Amniotic stem cell (primary cell): ENCODE measurements around the gene SLC18A3.

Experiments used
- DNase-seq: peaks from one replicate; lab custom pipeline; 2025; lab: John Stamatoyannopoulos, UW

The SLC18A3 gene

DNA sequence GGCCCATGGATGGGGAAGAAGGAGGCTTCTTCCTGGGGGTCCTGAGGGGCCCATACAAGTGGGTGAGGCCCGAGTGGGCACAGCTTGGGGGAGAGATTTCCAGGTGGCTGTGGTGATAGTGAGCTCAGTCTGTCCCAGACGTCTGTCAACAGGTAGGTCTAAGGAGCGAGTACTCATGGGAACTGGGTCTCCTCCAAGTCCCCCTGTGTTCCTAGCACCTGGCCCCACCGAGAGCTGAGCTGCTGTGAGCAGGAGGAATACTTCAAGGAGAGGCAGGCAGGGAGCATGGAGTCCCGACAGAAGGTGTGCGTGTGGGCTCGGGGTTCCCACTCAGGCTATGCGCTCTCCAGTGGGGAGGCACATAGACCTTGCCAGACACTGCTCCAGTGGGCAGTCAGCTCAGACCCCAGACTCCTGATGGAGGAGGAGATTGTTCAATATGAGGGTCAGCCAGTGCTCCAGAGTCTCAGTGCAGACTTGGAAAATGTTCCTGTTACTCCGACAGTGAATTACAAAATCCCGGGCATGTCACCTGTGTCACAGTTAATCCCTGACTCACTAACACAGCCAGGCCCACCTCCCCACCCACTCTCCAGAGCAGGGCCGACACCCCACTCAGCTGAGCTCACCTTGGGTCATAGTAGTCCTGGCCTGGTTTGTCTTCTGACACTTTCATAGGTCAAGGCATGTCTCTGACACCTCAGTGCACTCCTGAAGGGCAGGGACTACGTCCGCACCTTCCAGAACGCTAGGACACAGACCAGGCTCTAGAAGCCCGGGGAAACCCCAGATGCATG lies 41.1 kb downstream of the SLC18A3 start:
- no peak for DNase-seq

DNA sequence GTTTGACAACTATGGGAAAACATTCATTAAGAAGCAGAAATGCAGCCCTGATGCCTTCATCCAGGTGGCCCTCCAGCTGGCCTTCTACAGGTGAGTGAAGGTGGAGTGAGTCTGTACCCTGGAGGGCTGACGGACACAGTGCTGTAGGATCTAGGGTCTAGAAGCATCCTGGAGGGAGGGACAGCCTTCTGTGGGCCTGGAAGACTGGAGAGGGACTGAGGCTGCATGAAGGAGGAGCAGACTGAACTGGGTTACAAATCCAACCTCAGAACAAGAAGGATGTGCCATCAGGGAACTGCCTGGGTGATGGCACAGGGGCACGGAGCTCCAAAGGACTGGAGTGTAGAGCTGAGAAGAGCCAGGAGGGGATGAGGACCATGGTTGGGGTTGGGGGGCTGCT lies 41.8 kb downstream of the SLC18A3 start:
- no peak for DNase-seq

- DNase-seq: no peak
Measured at GRCh38 chr10:49652421-49653272, 42.5 kb downstream of the SLC18A3 start.

- no peak for DNase-seq
Measured at GRCh38 chr10:49653273-49653929, 43.3 kb downstream of the SLC18A3 start.

DNA sequence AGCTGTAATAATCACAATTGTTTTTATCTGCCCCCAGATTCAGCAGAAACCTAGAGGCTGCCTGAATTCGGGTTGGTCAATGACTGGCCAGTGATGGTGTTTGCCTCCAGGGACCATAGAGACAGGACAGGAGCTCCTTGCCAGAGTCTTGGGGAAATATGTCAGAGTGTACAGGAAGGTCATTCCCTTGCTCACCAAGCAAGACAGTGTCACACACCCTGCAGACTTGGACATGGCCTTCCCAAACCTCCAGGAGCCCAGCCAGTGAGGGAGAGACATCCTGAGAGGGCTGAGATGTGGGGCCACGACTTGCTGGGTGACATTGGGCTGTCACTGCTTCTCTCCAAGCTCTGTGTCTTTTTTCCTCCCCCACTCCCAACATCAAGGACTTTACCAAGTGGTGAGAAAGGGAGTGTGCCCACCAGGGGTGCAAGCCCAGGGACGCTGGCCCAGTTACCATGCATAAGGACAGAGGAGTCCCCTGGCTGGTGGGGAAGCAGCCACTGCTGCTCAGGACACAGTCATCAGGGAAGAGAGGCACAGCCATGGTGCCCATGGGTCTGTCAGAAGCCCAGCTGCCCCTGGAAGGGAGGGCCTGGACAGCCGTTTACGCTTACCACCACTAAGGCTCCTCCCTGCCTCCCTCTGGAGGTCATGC lies 44.1 kb downstream of the SLC18A3 start:
- no peak for DNase-seq

DNA sequence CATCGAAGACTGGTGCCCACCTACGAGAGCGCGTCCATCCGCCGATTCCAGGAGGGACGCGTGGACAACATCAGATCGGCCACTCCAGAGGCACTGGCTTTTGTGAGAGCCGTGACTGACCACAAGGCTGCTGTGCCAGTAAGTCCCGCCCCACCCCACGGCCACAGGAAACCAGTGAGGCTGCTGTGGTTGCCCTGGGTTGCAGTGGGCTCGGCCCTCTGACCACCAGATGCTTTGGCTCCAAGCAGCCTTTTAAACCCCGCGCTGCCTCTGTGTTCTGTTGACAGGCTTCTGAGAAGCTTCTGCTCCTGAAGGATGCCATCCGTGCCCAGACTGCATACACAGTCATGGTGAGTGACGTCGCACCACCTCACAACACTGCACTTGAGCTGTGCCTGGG lies 45.0 kb downstream of the SLC18A3 start:
- DNase-seq: no peak

GRCh38 chr10:49656845-49657493 lies 46.9 kb downstream of the SLC18A3 start:
- no peak for DNase-seq

GRCh38 chr10:49657606-49658005 lies 47.5 kb downstream of the SLC18A3 start:
- DNase-seq: no peak

GRCh38 chr10:49661140-49661856 lies 51.2 kb downstream of the SLC18A3 start:
- DNase-seq: no peak
